Measurements from ENCODE around the gene HM13.
A peak's percentile ranks its signal among the peaks of the same experiment; 100 is the strongest.
"Not testable (repeated sequence)": the region's sequence is repeated elsewhere in the genome, so short reads cannot be mapped to it uniquely, and the experiment has no call there.

The HM13 gene

GRCh38 chr20:31538326-31538725, 24.1 kb downstream of the HM13 start:
- no peak overlapping the region for H3K4me2 ChIP-seq (ENCODE audit: low read length, poor library complexity, severe bottlenecking)

GRCh38 chr20:31539636-31540035, 25.4 kb downstream of the HM13 start:
- H2BK15ac ChIP-seq (ENCODE audit: low read depth, poor library complexity, severe bottlenecking); H2BK5ac ChIP-seq (ENCODE audit: low read depth, low read length, poor library complexity, severe bottlenecking); H3K9me3 ChIP-seq (ENCODE audit: control insufficient read depth, low read length); H3K4me2 ChIP-seq (ENCODE audit: low read length, poor library complexity, severe bottlenecking); H3K23ac ChIP-seq (ENCODE audit: low read length in 2 of 2); H3K18ac ChIP-seq (ENCODE audit: low read depth in 1 of 2, low read length in 2 of 2); H3K14ac ChIP-seq (ENCODE audit: low read length in 2 of 2); H2BK12ac ChIP-seq (ENCODE audit: low read length in 2 of 2); H3K4ac ChIP-seq (ENCODE audit: low read depth in 1 of 2, low read length in 2 of 2); H3K4me3 ChIP-seq (ENCODE audit: insufficient read depth in 1 of 2, low read depth in 1 of 2, low read length in 2 of 2); H2AFZ ChIP-seq (ENCODE audit: low read depth, low read length); H4K8ac ChIP-seq (ENCODE audit: low read length); DNase-seq; H2BK120ac ChIP-seq (ENCODE audit: low read depth, low read length); H4K91ac ChIP-seq (ENCODE audit: low read length); H3K27me3 ChIP-seq (ENCODE audit: control insufficient read depth in 1 of 2, insufficient read depth in 1 of 2, low read length in 2 of 2); H3K9ac ChIP-seq (ENCODE audit: low read length): not testable (repeated sequence)
- Histone ChIP-seq H3K36me3 (ENCODE audit: control insufficient read depth in 1 of 2, insufficient read depth in 2 of 2, low read depth in 1 of 2, low read length in 2 of 2) (peaks cover 70 to 80% of the 10 kb centered on the region in 2 experiments), H3K27ac (ENCODE audit: low read length, poor library complexity, severe bottlenecking) (peak overlapping the region; percentile 11), H3K79me1 (replicated peaks; ENCODE audit: low read length, poor library complexity, severe bottlenecking) (peaks cover 42% of the 10 kb centered on the region), H3K4me1 (ENCODE audit: control insufficient read depth, insufficient read depth, low read depth, low read length) (peaks cover 45% of the 10 kb centered on the region), H2AK5ac (ENCODE audit: low read length, severe bottlenecking) (peak overlapping the region; percentile 52)
- 77% methylated on average over 3 of the region's 3 CpGs for WGBS

More at GRCh38 chr20:31538326-31538725, 24.1 kb downstream of the HM13 start:
- Histone ChIP-seq H3K4ac (ENCODE audit: low read depth in 1 of 2, low read length in 2 of 2) (no peak overlapping the region), H2BK15ac (ENCODE audit: low read depth, poor library complexity, severe bottlenecking) (no peak overlapping the region), H3K23ac (ENCODE audit: low read length in 2 of 2) (no peak overlapping the region), H2BK120ac (ENCODE audit: low read depth, low read length) (no peak overlapping the region), H4K91ac (ENCODE audit: low read length) (no peak overlapping the region), H3K18ac (ENCODE audit: low read depth in 1 of 2, low read length in 2 of 2) (no peak overlapping the region), H3K14ac (ENCODE audit: low read length in 2 of 2) (no peak overlapping the region), H4K8ac (ENCODE audit: low read length) (no peak overlapping the region), H3K27ac (ENCODE audit: low read length, poor library complexity, severe bottlenecking) (peak overlapping the region; percentile 16), H3K9ac (ENCODE audit: low read length) (peak overlapping the region; percentile 37), H2AFZ (ENCODE audit: low read depth, low read length) (no peak overlapping the region), H2BK12ac (ENCODE audit: low read length in 2 of 2) (no peak overlapping the region), H3K4me1 (ENCODE audit: control insufficient read depth, insufficient read depth, low read depth, low read length) (peaks cover 39% of the 10 kb centered on the region), H2AK5ac (ENCODE audit: low read length, severe bottlenecking) (peak overlapping the region; percentile 19), H3K36me3 (ENCODE audit: control insufficient read depth in 1 of 2, insufficient read depth in 2 of 2, low read depth in 1 of 2, low read length in 2 of 2) (peaks cover 78 to 93% of the 10 kb centered on the region in 2 experiments), H2BK5ac (ENCODE audit: low read depth, low read length, poor library complexity, severe bottlenecking) (no peak overlapping the region), H3K79me1 (replicated peaks; ENCODE audit: low read length, poor library complexity, severe bottlenecking) (peaks cover 49% of the 10 kb centered on the region), H3K9me3 (ENCODE audit: control insufficient read depth, low read length) (no peaks in the 10 kb centered on the region), H3K4me3 (ENCODE audit: insufficient read depth in 1 of 2, low read depth in 1 of 2, low read length in 2 of 2) (no peak overlapping the region), H3K27me3 (ENCODE audit: control insufficient read depth in 1 of 2, insufficient read depth in 1 of 2, low read length in 2 of 2) (no peaks in the 10 kb centered on the region)
- WGBS: 94% methylated on average over 4 of the region's 4 CpGs
- no peak for DNase-seq

GRCh38 chr20:31540406-31540805, 26.2 kb downstream of the HM13 start:
- Histone ChIP-seq H3K4me1 (ENCODE audit: control insufficient read depth, insufficient read depth, low read depth, low read length) (peaks cover 48% of the 10 kb centered on the region), H3K27me3 (ENCODE audit: control insufficient read depth in 1 of 2, insufficient read depth in 1 of 2, low read length in 2 of 2) (no peaks in the 10 kb centered on the region), H3K36me3 (ENCODE audit: control insufficient read depth in 1 of 2, insufficient read depth in 2 of 2, low read depth in 1 of 2, low read length in 2 of 2) (peaks cover 65 to 83% of the 10 kb centered on the region in 2 experiments), H4K8ac (ENCODE audit: low read length) (no peak overlapping the region), H2AFZ (ENCODE audit: low read depth, low read length) (no peak overlapping the region), H3K79me1 (replicated peaks; ENCODE audit: low read length, poor library complexity, severe bottlenecking) (peaks cover 43% of the 10 kb centered on the region), H3K14ac (ENCODE audit: low read length in 2 of 2) (no peak overlapping the region), H3K9me3 (ENCODE audit: control insufficient read depth, low read length) (no peaks in the 10 kb centered on the region), H2BK5ac (ENCODE audit: low read depth, low read length, poor library complexity, severe bottlenecking) (no peak overlapping the region), H3K23ac (ENCODE audit: low read length in 2 of 2) (no peak overlapping the region), H2BK120ac (ENCODE audit: low read depth, low read length) (no peak overlapping the region), H3K27ac (ENCODE audit: low read length, poor library complexity, severe bottlenecking) (no peak overlapping the region), H3K4ac (ENCODE audit: low read depth in 1 of 2, low read length in 2 of 2) (no peak overlapping the region), H3K4me3 (ENCODE audit: insufficient read depth in 1 of 2, low read depth in 1 of 2, low read length in 2 of 2) (no peak overlapping the region), H2BK12ac (ENCODE audit: low read length in 2 of 2) (no peak overlapping the region), H3K18ac (ENCODE audit: low read depth in 1 of 2, low read length in 2 of 2) (no peak overlapping the region), H2BK15ac (ENCODE audit: low read depth, poor library complexity, severe bottlenecking) (no peak overlapping the region), H2AK5ac (ENCODE audit: low read length, severe bottlenecking) (peak overlapping the region; percentile 52), H3K9ac (ENCODE audit: low read length) (no peak overlapping the region), H4K91ac (ENCODE audit: low read length) (no peak overlapping the region), H3K4me2 (ENCODE audit: low read length, poor library complexity, severe bottlenecking) (no peak overlapping the region)
- WGBS: 98% methylated on average over 2 of the region's 3 CpGs
- no peak for DNase-seq

- H3K4ac ChIP-seq (ENCODE audit: low read depth in 1 of 2, low read length in 2 of 2): no peak overlapping the region
- H2AFZ ChIP-seq (ENCODE audit: low read depth, low read length): no peak overlapping the region
- H2AK5ac ChIP-seq (ENCODE audit: low read length, severe bottlenecking): peak overlapping the region; percentile 94
- peaks cover 50% of the 10 kb centered on the region for H3K4me1 ChIP-seq (ENCODE audit: control insufficient read depth, insufficient read depth, low read depth, low read length)
- no peak overlapping the region for H2BK5ac ChIP-seq (ENCODE audit: low read depth, low read length, poor library complexity, severe bottlenecking)
- peak overlapping the region; percentile 82 for H3K27ac ChIP-seq (ENCODE audit: low read length, poor library complexity, severe bottlenecking)
- peak overlapping the region; percentile 37 for H4K91ac ChIP-seq (ENCODE audit: low read length)
- H3K14ac ChIP-seq (ENCODE audit: low read length in 2 of 2): peak overlapping the region in 1 of 2 experiments; percentile 61
- peaks cover 32% of the 10 kb centered on the region for H3K79me1 ChIP-seq (replicated peaks; ENCODE audit: low read length, poor library complexity, severe bottlenecking)
- no peak overlapping the region for H3K4me3 ChIP-seq (ENCODE audit: insufficient read depth in 1 of 2, low read depth in 1 of 2, low read length in 2 of 2)
- no peaks in the 10 kb centered on the region for H3K9me3 ChIP-seq (ENCODE audit: control insufficient read depth, low read length)
- peak overlapping the region in 1 of 2 experiments; percentile 64 for H2BK12ac ChIP-seq (ENCODE audit: low read length in 2 of 2)
- peak overlapping the region in 1 of 2 experiments; percentile 14 for H3K18ac ChIP-seq (ENCODE audit: low read depth in 1 of 2, low read length in 2 of 2)
- peak overlapping the region; percentile 40 for H3K9ac ChIP-seq (ENCODE audit: low read length)
- peak overlapping the region in 1 of 2 experiments; percentile 46 for H3K23ac ChIP-seq (ENCODE audit: low read length in 2 of 2)
- H3K27me3 ChIP-seq (ENCODE audit: control insufficient read depth in 1 of 2, insufficient read depth in 1 of 2, low read length in 2 of 2): no peaks in the 10 kb centered on the region
- no peak overlapping the region for H4K8ac ChIP-seq (ENCODE audit: low read length)
- no peak overlapping the region for H2BK15ac ChIP-seq (ENCODE audit: low read depth, poor library complexity, severe bottlenecking)
- 62% methylated on average over 7 of the region's 7 CpGs for WGBS
- H3K36me3 ChIP-seq (ENCODE audit: control insufficient read depth in 1 of 2, insufficient read depth in 2 of 2, low read depth in 1 of 2, low read length in 2 of 2): peaks cover 59 to 77% of the 10 kb centered on the region in 2 experiments
- DNase-seq: no peak
- H2BK120ac ChIP-seq (ENCODE audit: low read depth, low read length): no peak overlapping the region
- H3K4me2 ChIP-seq (ENCODE audit: low read length, poor library complexity, severe bottlenecking): no peak overlapping the region
Measured at GRCh38 chr20:31542201-31542842, 28.1 kb downstream of the HM13 start.

All from mesenchymal stem cell (in vitro differentiated cells and primary cell).